ENCODE measurements around the gene AXDND1. TPM values are rescaled to one million over a fixed set of nuclear protein-coding genes. Genes with fewer than 3 reads are reported as not detected.
A peak's percentile ranks its signal among the peaks of the same experiment; 100 is the strongest.

The AXDND1 gene
- total RNA-seq, 1 experiment from 2014 or later = 0.48 TPM

GRCh38 chr1:179529482-179530195 is 163.9 kb downstream of the AXDND1 start:
- Histone ChIP-seq H3T11ph (ENCODE audit: low read length) (no peak overlapping the region), H3K4me2 (ENCODE audit: insufficient read depth, insufficient read length, low read length) (no peak overlapping the region), H3K9me3 (ENCODE audit: control insufficient read depth, low read depth, low read length) (no peaks in the 10 kb centered on the region), H3K23ac (ENCODE audit: insufficient read length, low read depth, low read length) (no peak overlapping the region), H3K14ac (ENCODE audit: insufficient read depth, low read length) (no peak overlapping the region), H2BK20ac (ENCODE audit: low read depth, low read length, poor library complexity, severe bottlenecking) (no peak overlapping the region), H4K8ac (replicated peaks; ENCODE audit: insufficient read length, low read depth, low read length) (no peak overlapping the region), H3K79me1 (ENCODE audit: insufficient read depth, low read depth, low read length, poor library complexity, severe bottlenecking) (no peaks in the 10 kb centered on the region), H2BK5ac (ENCODE audit: insufficient read length, low read length) (no peak overlapping the region), H2BK12ac (ENCODE audit: insufficient read length, low read depth, low read length) (no peak overlapping the region), H2BK15ac (ENCODE audit: low read depth, low read length) (no peak overlapping the region), H3K4ac (ENCODE audit: low read depth, low read length) (no peak overlapping the region), H3K79me2 (ENCODE audit: insufficient read depth, low read length) (no peaks in the 10 kb centered on the region), H3K27me3 (ENCODE audit: insufficient read depth, low read length) (no peaks in the 10 kb centered on the region), H3K4me1 (ENCODE audit: insufficient read depth, low read length) (peaks cover 8% of the 10 kb centered on the region), H2AFZ (ENCODE audit: low read length) (no peak overlapping the region), H3K18ac (ENCODE audit: insufficient read length, low read depth, low read length) (no peak overlapping the region), H3K23me2 (ENCODE audit: insufficient read length, low read depth, low read length, poor library complexity, severe bottlenecking) (no peaks in the 10 kb centered on the region), H4K5ac (ENCODE audit: insufficient read length, low read depth, low read length) (no peak overlapping the region), H2AK5ac (ENCODE audit: insufficient read length, low read length) (no peak overlapping the region), H3K27ac (ENCODE audit: insufficient read length, low read depth, low read length) (no peak overlapping the region), H4K20me1 (ENCODE audit: control insufficient read depth, insufficient read depth, insufficient read length) (no peaks in the 10 kb centered on the region), H3K56ac (ENCODE audit: insufficient read length, low read depth, low read length) (no peak overlapping the region), H4K91ac (ENCODE audit: insufficient read length, low read depth, low read length) (no peak overlapping the region), H3K9ac (ENCODE audit: extremely low read depth, insufficient read length, low read length) (no peak overlapping the region), H2BK120ac (ENCODE audit: low read depth, low read length, poor library complexity, severe bottlenecking) (no peak overlapping the region)
- peaks cover 13% of the 10 kb centered on the region for H3K27me3 Mint-ChIP-seq (ENCODE audit: low read depth)
- TF ChIP-seq, protein P1, sequence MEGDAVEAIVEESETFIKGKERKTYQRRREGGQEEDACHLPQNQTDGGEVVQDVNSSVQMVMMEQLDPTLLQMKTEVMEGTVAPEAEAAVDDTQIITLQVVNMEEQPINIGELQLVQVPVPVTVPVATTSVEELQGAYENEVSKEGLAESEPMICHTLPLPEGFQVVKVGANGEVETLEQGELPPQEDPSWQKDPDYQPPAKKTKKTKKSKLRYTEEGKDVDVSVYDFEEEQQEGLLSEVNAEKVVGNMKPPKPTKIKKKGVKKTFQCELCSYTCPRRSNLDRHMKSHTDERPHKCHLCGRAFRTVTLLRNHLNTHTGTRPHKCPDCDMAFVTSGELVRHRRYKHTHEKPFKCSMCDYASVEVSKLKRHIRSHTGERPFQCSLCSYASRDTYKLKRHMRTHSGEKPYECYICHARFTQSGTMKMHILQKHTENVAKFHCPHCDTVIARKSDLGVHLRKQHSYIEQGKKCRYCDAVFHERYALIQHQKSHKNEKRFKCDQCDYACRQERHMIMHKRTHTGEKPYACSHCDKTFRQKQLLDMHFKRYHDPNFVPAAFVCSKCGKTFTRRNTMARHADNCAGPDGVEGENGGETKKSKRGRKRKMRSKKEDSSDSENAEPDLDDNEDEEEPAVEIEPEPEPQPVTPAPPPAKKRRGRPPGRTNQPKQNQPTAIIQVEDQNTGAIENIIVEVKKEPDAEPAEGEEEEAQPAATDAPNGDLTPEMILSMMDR (conservative IDR thresholded peaks at IDR 0.05) = no peak
- WGBS (ENCODE audit: extremely low coverage, insufficient read length, low lambda C conversion rate) = no CpG with 5 or more reads among the region's 8 CpGs
- H3K27ac Mint-ChIP-seq = peak overlapping the region; percentile 59 to 98 (median 79); a peak in 6 of 7 replicates
- H3K9me3 Mint-ChIP-seq = peaks cover 1 to 4% of the 10 kb centered on the region in 2 experiments
- H3K4me1 Mint-ChIP-seq = peaks cover 35 to 39% of the 10 kb centered on the region in 2 experiments
- no peak overlapping the region; a peak in 1 of 5 replicates for H3K4me3 Mint-ChIP-seq
- DNase-seq = peak; percentile 77
- H3K36me3 Mint-ChIP-seq (ENCODE audit: insufficient read depth in 1 of 3, low read depth in 3 of 3) = peaks cover 0 to 11% (median 0%) of the 10 kb centered on the region in 3 experiments; a peak in 3 of 7 replicates
